GM10847 (cell line): ENCODE results near the gene DACT2.

Experiments
- POLR2A ChIP-seq: IDR thresholded peaks from 2 replicates; pipeline ENCODE4 v1.6.1; 2011; ENCODE audit not compliant: insufficient read length; ENCODE audit errors: extremely low read depth

Gene DACT2

DNA sequence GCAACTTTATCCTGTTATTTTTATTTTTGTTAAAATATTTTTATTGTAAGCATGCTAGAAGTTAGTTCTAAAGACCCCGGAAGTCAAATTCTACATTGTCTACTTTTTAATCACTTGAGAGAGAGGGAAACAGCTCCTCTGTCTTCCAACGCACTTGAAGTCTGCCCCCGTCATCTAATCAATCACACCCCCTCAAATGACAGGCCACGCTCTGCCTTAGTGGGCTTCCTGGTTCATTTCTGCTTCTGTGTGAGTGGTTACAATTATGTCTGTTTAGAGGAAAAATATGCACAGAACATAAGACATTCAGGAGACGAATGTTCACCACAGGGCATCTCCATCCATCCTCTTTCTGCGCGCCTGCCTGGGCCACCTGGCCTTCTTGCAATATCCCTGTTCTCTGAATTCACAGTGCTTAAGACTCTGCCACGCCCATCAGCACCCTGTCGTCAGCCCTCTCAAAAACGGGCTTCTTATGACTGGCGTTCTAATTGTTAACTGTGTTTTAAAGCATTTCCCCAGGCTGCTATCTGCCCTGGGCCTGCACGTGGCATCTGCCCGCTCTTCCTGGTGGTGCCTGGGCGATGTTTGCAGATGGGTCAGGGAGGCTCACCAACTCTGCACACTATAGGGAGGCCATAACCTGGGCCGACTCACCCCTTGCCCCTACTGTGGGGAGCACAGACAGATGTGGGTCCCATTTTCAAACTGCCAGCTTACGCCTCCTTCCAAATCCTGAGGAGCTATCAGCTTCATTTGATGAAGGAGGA is 15.4 kb downstream of the DACT2 start:
- no peak for TF ChIP-seq POLR2A

DNA sequence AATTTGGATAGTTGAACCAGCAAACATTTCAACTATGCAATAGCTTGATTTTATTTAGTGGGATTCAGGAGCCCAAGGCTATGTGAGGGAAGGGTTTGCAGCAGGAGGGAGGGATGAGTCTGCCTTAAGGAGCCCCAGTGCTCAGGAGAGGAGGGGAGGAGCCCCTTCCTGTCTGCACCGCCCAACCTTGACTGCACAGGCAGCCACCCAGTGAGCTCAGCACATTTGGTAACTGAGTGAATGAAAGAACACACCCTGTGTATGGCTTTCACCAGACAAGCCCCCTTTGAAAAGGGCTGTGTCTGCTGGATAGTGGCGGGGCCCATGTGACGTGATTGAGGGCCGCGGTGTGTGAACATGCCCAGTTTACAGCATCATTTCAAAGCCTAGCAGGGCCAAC is 17.0 kb downstream of the DACT2 start:
- no peak for TF ChIP-seq POLR2A

DNA sequence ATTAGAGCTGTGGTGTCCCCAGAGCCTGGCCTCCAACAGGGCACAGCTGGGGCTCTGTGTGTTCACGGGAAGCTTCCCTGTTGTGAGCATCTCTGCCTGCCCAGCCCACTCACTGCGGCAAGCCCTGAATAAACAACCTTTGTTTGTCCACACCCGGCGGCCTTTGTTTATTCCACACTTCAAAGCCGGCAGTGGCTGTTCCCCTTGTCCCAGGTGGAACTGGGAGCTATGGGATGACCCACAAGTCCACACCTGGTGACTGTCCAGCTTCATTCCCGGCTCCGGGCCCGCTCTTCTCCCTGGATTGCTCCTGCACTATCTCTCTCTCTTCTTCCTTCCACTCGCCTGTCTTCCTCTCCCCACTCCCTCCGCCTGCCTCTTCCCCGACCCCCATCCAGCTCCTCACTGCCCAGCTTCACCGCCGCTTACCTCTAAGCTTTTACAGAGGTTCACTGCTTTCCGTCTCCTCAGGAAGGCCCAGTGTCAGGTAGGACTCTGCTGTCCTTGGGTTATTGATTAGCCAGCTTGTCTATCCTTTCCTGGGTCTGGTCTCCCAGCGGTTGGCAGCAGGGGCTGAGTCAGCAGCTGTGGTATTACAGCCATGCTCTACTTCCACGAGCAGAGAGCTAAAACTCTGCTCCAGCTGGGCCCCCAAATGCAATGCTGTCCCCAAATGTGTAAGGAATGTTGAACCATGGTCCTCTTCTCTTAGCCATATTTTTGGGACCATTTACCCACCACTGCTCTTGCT is 17.8 kb downstream of the DACT2 start:
- no peak for TF ChIP-seq POLR2A

DNA sequence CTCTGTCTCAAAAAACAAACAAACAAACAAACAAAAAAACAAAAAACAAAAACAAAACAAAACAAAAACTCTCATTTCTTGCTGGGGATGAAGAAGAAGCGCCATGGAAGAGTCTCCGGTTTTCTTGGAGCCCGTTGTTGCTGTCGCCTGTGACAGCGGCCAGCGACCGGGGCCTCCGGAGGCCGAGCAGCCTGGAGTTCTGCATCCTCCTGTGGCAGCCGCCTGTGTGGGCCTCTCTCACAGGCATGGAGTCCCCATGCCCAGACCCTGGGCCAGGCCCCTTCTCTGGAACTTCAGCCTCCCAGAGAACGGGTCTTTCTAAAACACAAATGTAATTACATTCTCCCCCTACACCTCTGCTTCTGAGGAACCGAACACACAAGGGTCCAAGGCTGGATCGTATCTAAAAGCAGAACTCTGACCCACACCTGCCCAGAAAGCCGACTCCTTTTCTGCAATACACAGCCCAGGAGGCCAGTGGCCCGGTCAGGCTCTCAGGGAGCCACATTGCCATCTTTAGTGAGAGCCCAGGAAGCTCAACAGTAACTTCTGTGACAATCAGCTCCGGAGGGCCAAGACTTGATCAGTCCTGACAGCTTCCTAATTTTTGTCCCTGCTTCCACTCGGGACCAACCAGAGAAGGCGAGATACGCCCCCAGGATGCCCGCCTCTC is 18.5 kb downstream of the DACT2 start:
- no peak for TF ChIP-seq POLR2A

DNA sequence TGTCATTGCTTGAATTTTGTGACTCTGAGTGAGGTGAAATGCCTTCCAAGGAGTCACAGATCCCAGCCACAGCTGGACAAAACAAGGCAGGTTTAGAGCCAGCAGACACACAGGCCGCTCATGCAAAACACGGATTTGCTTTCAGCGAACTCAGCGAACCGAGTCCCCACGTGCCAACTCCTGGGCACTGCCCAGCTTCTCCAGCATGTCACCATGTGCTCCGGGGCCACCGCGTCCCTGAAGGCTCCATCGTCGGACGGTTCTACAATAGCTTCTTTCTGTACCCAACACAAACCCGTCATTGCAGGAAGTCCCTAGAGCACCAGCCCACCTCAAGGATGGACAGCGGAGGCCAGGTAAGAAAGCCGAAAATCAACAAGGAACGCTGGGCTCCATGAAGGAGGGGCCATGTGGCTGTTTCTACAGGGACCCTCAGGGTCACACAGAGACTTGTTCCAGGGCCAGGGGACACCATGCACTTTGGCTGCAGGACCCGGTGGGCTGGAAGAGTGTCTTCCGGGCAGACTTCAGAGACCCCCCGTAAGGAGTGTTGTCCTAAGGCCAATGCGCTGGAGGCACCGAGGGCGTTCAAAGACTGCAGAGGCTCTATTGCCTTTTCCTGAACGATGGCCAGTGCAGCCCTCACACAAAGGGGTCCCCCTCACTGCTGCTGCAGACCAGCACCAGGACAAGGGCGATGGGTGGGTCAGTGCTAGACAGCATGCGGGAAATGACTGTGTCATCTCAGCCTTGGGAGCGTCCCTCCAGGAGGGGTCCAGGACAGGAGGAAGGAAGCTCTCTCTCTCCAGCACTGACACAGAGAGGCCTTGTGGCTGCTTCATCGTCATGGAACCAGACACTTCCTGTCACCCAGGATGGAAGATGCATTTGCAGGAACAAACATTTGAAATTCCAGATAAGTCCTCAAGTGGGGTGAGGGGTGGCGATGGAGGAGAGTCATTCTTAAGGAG is 19.8 kb downstream of the DACT2 start:
- TF ChIP-seq POLR2A: no peak

DNA sequence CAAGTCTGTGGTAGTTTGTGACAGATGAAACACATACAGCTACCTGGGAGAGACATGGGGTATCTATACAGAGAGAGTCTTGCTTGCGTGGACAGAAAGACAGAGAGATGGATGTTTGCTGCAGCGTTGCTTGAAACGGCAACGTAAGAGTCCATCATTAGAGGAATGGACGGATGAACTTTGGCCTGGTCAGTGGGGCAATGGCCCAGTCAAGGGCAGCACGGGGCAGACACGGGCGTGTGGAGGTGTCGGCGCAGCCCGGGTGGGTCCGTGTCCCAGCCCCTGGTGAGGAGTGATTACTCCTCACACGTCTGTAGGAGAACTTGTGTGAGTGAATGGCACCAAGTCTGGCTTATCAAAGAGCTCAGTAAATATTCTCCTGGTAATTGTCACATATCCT is 21.9 kb downstream of the DACT2 start:
- no peak for TF ChIP-seq POLR2A

DNA sequence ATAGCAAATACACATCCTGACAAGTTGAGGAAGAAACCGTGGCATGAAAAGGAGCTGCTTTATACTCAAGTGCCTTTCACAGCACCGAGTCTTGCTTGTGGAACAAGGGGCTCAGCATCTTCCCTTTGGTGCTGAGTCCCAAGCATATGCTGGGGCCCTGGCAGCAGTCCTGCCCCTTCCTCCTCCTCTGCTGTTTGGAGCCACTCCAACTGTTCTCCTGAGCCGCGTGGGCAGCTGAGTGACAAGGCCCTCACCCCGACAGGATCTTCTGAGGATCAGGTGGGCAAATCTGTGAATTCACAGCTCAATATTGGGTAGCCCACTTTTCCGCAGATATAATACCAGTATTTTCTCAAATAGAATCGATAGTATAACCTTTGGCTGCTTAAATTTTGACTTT is 24.7 kb downstream of the DACT2 start:
- TF ChIP-seq POLR2A: no peak

DNA sequence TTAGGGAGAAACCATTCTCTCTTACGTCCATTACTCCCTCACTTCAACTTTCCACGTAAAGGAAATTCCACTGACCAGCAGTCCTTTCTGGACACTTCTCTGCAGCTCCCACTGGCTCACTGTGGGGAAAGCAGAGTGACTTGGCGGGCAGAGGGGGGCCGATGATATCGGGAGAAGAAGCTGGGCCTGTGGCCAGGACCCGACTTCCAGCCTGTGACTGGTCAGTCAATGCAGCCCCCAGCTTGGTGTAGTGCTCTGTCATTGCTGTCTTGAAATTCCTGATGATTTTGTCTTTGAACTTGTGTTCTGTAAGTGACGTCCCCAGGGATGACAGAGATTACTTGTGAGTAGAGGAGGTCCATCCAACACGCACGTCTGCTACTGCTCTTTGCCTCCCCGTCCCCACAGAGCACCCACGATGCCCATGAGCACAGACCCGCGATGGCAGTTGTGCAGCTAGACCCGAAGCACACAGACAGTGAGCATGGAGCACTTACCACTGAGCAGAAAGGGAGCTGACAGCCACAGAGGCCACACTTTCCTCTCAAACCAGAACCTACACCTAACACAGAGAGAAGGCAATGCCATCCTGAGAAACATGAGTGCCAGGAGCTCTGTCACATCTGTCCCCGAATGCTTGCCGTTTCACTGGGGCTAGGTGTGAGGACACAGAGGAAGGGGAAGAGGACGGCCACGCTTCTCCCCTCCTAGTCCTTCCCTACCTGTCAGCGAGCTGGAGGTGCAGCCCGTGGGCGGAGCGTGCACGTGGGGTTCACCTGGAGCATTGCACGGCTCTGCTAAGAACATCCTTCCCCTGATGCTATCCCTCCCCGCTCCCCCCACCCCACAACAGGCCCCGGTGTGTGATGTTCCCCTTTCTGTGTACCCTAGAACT is 25.7 kb downstream of the DACT2 start:
- TF ChIP-seq POLR2A: no peak

DNA sequence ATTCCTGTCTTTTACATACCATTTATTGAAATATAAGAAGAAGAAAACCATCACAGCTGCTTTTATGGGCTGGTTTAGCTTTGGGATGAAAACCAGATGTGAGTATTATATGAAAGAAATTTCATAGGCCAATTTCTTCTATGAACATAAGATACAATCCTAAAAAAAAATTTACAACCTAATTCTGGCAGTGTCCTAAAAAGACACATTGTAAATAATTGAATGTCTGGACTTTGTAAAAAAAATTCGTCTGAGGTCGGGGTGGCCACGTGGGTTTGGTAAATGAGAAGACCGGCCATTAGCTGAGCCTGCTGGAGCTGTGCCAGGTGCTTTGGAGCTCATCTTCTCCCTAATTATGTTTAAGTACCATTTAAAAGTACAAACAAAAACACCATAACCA is 26.8 kb downstream of the DACT2 start:
- TF ChIP-seq POLR2A: no peak

DNA sequence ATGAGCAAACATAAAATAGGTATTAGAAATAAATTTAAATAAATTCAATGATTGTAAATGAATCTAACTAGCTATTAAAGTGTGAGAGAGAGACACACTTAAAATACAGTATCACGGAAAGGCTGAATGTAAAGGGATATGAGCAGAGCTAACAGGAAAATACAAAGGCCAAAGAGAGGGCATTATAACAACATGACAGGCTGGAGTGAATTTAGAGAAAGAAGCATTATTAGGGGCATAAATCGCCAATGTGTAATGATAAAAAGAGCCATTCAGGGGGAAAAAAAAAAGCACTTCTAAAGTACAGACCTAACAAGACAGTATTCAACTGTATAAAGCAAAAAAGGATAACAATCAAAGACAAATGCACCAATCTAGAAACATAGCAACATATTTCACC is 28.1 kb downstream of the DACT2 start:
- no peak for TF ChIP-seq POLR2A

DNA sequence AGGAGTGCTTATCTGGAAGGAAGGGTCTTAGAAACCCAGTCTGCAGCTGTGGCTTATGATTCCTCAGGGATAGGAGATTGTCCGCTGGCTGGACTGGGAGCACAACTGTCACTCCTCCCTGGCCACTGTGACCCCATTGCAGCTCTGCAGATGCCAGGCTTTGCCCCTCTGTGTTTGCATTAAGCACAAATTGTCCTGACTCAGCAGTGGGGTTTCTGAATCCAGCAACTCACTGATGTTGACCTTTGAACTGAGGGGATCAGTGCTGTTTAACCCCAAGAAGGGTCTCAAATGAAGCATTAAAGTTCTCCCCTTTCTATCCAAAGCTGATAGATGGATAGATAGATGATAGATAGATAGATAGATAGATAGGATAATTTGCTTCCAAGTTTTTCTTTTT is 29.5 kb downstream of the DACT2 start:
- no peak for TF ChIP-seq POLR2A

DNA sequence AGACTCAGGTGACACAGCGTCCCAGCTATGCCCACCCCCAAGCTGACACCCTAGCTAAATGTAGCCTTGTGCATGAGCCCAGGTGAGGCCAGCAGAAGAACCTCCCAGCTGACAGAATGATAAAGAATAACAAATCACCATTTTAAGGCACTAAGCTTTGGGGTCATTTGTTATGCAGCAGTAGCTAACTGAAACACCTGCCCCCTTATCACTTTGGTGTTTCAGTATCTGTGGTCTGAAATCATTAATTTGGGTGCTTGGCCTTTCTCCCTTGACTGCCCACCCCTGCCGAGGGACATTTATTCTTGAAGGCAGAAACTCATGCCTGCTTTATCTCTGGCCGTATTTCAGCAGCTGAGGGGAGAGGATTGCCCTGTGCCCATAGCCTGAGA is 30.0 kb downstream of the DACT2 start:
- TF ChIP-seq POLR2A: no peak

DNA sequence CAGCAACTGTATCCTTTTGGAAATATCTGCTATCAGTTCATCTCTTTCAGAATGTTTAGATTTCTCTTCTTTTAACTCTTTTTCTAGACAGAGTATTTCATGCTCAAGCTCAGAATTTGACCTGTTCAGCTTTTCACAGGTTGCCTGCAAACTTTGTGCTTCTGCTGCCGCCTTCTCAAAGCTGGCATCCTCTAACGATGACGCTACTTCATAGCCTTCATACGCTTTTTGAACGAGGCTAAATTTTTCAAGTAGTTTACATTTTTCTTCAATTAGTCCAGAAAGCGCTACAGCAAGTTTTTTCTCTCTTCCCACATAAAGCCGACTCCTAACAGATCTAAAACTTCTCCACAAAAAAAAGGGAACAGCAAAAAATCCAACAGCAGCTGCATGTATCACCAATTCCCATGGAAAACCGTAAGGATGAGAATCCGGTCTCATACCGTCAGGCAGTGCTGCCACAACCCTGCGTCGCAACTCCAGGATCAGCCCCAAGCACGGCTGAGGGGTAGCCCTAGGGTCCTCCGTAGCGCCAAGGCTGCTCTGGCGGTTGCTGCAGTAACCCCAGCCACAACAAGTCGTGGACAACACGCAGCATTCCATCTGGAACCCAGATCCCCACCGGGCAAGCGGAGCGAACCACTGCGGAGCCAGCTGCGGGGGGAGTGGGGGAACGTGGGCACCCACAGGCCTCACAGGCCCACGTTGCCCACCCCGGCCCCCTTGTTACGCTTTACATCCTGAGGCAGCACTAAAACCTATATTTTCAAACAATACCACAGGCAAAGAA is 30.6 kb downstream of the DACT2 start:
- no peak for TF ChIP-seq POLR2A
